HG02798 (cell line): Measurements from ENCODE around the gene WFIKKN1.
A peak's percentile ranks its signal among the peaks of the same experiment; 100 is the strongest.

ENCODE experiments used
- ATAC-seq: cut with Tn5 transposase; IDR thresholded peaks from one replicate; pipeline ENCODE4 v1.9.1; 2021; ENCODE audit warnings: mild to moderate bottlenecking; ENCODE audit not compliant: unreplicated experiment, poor library complexity

Gene WFIKKN1

DNA sequence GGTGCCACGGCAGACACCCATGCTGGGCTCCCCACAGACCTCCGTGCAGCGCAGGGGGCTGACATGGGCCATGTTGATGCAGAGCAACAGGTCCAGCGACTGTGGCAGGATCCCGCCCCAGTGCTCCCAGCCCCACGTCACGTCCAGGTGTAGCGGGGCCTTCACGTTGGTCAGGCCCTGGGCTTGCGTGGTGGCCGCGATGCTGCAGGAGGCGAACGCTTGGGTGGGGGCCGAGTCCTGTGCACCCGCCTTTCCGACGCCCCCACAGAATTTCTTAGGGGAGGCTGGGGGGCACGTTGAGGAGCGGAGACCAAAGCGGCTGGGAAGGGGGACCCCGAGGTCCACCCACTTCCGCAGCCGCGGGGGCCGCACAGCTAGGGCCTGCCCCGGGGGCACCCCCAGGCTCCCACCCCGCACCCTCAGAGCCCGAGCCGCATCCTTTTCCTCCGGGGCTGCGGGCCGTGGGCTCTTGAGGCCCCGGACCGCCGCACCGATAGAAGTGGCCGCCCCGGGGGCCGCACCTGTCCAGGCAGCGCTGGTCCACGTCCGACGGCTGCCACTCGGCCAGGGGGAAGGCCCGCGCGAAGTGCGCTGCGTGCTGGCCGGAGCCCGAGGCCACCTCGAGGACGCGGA lies 4.9 kb downstream of the WFIKKN1 start:
- ATAC-seq: no peak

DNA sequence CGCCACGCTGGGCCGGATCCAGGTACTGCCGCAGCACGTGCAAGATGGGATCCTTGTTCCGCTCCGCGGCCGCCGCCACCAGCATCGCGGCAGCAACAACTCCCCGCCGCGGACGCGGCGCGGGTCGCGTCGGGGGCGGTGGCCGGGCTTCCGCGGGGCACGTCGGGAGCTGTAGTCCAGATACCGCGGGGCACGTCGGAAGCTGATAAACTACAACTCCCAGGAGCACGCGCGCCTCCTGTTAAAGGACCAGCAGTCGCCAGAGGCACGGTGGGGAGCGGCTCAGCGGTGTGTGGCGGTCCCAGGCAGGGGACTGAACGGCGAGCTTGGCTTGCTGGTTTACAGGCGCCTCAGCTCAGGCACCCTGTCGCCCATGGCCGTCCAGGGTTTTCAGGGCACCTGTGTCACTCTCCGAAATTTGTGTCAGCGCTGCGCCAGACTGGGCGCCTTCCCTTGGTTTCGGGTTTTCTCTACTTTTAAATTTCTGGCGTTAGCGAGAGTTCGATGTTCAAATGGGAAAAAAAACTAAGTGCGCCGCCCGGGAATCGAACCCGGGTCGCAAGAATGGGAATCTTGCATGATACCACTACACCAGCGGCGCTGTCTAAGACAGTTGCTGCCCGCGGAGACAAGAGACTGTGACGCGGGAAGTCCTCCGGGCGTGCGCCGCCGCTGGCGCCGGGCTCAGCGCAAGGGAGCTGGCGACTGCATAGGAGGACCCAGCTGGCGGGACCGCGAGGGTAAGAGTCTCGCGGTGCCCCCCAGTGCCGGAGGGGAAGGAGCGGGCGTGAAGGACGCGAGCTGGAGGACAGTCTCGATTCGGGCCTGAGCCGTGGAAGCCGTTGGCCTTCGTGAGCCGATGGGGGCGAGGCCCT lies 5.7 kb downstream of the WFIKKN1 start, which contains the start of gene METTL26:
TSS of gene METTL26 (minus strand) at position 100 of the 875 bp plus-strand sequence. CDS start at position 85, 15 bp downstream.
- peak; percentile 72 for ATAC-seq

DNA sequence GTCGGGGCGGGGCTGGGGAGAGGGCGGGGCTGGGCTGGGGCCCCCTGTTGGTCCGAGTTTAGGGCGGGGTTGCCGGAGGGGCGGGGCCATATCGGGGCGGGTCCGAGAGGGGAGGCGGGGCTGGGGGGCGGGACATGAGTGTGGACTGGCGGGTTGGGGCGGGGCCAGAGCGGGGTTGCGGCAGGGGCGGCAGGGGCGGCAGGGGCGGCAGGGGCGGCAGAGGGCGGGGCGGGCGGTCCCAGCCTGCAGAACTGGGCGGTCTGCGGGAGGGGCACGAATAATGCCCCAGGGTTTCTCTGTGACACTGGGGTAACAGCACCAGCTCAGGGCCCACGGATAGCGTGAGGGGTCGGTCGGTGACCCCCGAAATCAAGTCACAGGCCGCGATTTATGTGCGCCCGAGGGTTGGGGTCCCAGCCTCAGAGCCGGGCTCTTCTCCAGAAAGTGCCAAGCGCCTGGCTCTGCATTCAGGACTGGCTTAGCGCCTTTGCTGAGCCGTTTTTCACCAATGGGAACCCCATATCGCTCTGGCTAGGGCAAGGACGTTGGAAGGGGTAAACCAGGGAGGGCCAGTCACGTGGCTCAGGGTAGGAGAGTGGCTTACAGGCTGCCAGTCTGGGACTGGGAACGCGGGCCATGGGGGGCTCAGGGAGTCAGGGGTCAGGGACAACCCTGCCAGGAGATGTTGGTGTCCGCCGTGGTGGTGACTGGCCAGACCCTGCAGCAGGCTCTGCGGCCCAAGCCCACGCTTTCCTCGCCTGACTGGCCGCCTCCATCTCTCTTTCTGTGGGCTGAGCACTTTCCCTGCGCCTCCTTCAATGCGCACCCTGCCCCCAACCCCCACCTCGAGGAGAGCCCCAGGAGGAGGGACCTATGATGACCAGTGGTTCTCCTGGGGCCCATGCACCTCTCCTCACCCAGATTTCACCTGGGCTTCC lies 6.6 kb downstream of the WFIKKN1 start:
- no peak for ATAC-seq

DNA sequence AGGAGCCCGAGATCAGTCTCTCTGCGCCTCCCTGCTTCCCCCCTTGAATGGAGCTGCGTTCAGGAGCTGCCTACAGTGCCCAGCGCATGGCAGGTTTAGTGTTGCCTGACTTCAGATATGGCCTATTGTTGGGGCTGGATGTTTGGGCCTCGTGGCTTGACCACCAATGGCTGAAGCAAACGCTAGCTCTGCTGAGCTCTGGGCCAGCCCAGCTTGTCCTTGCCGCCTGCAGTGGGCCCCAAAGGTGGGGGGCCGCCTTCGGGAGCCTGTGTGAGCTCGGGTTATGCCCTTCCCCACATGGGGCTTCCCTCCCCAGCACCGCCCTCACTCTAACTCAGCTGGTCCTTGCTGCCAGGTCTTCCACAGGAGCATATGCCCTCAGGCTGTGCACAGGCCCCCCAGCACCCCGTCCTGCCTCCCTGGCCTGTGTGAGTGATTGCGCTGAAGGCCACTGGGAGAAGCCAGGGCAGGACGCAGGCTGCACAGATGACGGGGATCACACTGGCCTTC lies 7.3 kb downstream of the WFIKKN1 start:
- ATAC-seq: no peak

DNA sequence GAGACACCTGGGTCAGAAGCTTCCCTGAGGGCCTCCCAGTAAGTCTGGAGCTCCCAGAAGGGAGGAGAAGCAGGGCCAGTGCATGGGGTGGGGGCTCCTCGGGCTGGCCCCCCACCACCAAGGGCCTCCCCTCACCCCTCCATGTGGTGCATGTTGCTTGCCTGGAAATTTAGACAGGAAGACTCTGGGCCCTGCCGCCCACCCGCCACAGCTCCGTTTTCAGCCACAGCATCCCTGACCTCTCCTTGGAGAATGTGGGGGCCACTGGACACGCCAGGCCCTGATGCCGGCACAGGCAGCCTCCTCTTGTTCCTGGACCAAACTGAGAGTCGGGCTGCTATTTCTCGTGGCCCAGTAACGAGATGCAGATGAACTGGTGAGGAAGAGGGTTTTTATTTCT lies 8.1 kb downstream of the WFIKKN1 start:
- ATAC-seq: no peak

DNA sequence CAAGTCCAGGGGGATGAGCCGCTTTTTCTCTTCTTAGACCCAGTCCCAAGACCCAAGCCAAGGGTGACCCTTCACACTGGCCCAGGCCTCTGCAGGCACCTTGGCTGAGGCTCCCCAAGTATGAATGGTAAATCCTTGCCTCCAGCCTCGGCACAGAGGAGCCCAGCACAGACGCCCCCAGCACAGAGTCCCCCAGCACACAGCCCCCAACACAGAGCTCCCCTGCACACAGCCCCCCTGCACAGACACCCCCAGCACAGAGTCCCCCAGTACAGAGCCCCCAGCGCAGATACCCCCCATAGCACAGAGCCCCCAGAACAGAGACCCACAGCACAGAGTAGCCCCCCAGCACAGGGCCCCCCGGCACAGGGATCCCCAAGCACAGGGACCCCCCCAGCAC lies 9.8 kb downstream of the WFIKKN1 start:
- no peak for ATAC-seq

DNA sequence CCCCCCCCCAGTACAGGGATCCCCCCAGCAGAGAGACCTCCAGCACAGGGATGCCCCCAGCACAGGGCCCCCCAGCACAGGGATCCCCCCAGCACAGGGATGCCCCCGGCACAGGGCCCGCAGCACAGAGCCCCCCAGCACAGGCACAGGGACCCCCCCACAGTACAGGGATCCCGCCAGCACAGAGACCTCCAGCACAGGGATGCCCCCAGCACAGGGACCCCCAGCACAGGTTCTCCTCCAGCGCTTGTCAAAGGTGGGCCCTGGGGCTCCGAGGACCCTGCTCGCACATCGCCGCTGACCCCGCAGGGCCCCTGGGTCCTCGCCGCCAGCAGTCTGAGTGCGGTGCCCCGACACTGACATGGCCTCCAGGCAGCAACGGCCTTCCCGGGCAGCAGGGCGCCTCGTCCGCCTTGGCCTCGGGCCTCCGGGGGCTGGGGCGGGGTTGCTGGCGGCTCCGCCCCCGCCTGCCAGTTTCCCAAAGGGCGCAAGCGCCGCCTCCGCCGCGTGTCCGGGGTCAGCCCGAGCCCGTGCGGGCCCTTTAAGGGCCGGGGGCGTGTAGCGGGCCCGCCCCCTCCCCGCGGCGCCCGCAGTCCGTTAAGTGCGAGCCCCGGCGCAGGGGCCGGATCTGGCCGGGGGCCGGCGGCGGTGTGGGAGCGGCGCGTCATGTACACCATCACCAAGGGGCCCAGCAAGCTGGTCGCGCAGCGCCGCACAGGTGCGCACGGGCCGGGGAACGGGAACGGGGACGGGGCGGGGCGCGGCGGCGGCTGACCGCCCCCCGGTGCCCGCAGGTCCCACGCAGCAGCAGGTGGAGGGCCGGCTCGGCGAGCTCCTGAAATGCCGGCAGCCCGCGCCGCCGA lies 10.8 kb downstream of the WFIKKN1 start, which contains the start of gene MCRIP2:
TSS of gene MCRIP2 (plus strand) at position 503 of the 863 bp plus-strand sequence. CDS start at position 667, 164 bp downstream.
- ATAC-seq: peak; percentile 58

DNA sequence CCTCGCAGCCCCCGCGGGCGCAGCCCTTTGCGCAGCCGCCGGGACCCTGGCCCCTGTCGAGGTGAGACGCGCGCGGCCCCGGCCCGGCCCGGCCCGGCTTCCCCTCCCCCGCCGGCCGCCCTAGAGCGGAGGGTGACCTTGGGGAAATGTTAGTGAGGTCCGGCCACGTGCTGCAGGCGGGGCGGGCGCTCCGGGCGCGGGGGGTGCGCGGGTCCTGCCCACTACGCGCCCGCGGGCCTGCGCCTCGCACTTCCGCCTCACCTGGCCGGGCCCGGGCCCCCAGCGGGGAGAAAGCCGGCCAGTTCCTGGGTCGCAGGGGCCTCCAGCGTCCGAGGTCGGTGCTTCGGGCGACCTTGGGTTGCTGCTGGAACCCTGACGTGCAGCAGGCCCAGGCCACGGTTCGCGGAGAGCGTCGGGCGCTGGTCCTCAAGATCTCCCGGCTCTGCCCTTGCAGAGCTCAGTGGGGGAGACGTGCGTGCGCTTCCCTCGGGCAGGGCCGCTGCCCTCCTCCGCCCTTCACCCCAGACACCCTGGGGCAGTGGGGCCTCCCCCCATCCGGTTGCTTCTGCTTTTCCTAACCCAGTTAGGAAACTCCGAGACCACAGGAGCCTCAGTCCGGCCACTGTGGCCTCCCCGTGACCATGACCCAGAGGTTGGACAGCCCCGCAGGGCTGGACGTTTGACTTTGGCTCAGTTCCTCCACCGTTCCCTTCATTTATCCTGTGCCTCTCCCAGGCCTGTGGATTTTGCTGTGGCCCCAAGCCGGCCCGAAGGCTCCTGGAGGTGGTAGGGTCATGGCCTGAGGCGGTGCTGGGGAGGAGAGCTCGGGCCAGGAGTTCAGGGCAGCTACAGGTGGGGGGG lies 11.6 kb downstream of the WFIKKN1 start:
- peak; percentile 46 for ATAC-seq

DNA sequence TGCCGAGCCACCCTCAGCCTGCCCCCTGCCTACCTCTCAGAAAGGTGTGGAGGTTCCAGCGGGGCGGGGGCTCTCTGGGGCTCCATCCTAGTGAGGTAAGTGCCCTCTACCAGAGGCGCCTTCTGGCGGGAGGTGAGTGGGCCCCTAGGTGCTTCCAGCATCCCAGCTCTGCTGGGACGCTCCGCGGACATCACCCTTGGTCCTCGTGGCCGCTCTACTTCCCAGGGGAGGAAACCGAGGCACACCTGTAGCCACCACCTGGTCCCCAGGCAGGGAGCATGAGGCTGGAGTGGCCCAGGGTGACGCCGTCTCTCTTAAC lies 12.2 kb downstream of the WFIKKN1 start:
- ATAC-seq: no peak

DNA sequence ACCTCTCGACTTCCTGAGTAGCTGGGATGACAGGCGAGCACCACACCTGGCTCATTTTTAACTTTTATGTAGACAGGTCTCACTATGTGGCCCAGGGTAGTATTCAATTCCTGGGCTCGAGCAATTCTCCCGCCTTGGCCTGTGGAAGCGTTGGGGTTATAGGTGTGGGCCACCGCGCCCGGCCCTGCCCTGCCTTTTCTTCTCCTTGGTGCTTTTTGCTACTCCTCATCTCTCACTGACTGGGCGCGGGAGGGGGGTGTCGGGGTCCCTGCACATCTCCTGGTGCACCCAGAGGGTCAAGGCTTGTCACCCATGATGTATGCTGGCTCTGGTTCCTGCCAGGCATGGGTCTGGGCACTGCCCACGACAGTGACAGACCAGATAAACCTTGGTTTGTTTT lies 13.8 kb downstream of the WFIKKN1 start:
- ATAC-seq: no peak

DNA sequence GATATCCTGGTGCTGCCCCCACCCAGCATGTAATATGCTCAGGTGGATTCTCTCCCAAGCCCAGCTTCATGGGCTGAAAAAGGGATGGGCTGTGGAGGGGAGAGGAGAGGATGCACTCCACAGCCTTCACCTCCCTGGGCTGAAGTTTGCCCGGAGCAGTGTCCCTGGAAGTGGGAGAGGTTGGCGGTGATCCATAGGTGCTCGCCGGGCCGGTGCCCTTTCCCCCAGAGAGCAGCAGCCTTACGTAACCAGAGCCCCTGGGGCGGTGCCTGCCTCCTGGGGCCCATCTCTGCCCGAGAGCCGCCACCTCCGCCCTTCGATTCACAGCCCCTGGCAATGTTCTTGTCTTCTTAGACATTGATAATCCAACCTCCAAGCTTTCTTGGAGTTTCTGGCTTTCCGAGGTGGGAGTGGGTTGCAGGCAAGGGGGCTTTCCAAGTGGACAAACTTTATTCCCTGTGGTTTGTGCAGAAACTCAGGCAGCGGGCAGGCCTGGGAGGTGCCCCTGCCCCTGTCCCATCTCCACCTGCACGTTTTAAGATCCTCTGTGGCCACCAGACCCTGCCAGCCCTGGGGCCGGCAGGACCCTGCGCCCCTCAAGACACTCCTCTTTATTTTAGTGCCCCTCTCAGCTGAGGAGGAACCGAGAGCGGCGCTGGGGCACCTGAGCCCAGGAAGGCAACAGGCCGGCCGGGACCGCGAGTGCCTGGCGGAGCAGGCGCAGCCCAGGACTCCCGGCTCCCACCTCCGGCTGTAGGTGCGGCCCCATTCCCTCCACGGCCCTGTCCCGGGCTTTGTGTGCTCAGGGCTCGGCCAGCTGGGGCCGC lies 15.3 kb downstream of the WFIKKN1 start:
- ATAC-seq: no peak

DNA sequence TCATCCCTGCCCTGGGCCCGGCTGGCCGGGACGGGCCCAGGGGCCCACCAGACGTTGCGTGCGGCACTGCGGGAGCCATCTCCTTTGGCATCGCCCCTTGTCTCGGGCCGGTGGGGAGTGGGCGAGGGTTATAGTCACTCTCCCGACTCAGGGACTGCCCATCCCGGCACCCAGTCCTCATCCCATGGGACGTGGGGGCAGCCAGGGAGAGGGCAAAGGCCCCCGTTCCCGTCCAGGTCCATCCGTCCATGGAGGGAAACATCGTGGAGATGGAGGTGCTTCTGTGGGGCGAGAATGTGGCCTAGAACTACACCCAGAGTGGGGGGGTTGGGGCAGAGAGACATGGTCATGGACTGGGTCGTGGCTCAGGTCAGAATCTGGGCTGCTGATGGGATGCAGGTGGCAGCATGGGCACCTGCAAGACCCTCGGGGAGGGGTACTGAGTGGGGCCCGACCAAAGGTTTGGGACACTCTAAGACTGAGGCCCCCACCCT lies 15.9 kb downstream of the WFIKKN1 start:
- no peak for ATAC-seq

DNA sequence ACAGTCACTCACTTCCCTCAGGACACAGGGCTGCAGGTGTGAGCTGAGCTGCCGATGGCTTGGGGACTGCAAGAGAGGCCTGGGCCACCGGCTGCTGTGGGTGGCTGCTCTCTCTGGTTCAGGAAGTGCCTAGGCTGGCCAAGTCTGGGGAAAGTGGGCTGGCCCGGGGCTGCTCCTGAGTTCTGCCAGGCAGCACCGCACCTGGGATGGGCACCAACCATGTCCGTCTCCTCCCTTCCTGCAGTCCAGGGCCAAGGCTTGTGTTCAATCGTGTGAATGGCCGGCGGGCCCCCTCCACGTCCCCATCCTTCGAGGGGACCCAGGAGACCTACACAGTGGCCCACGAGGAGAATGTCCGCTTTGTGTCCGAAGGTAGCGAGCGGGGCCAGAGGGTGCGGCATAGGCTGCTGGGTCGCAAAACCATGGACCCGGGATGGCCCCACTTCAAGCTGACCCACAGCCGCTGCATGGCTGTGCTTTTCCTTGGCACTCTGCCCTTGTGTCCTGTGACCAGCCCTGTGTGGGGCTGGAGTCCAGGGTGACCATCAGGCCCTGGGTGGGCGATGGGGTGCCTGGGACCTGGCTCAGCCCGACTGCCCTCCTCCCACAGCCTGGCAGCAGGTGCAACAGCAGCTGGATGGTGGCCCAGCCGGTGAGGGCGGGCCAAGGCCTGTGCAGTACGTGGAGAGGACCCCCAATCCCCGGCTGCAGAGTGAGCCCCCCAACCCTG lies 16.6 kb downstream of the WFIKKN1 start:
- no peak for ATAC-seq

DNA sequence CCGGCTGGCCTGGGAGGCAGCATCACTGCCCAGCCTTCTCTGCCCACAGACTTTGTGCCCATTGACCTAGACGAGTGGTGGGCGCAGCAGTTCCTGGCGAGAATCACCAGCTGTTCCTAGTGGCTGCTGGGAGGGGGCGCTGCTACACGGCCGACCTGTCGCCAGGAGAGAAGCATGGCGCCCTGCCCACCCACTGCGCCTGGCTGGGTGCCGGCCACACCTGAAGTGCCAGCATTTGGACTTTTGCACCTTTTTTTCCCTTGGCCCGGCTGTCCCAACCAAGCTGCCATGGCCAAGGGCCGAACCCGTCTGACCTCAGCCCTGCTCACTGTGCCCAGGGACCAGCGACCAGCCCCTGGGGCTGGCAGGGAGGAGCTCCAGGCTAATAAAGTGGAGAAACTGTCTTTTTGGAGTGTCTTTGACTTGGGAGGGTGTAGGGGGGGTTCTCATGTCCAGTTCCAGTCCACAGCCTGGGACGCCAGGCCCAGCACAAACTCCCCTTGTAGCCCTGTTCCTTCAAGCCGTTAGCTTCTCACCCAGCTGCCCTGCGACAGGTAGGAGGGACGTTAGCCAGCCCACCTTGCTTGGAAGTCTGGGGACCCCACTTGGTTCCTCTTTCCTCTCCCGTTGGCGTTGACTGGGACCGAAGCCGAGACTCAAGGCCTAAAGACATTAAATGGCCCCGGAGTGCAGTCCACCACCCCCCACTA lies 17.4 kb downstream of the WFIKKN1 start:
- no peak for ATAC-seq

DNA sequence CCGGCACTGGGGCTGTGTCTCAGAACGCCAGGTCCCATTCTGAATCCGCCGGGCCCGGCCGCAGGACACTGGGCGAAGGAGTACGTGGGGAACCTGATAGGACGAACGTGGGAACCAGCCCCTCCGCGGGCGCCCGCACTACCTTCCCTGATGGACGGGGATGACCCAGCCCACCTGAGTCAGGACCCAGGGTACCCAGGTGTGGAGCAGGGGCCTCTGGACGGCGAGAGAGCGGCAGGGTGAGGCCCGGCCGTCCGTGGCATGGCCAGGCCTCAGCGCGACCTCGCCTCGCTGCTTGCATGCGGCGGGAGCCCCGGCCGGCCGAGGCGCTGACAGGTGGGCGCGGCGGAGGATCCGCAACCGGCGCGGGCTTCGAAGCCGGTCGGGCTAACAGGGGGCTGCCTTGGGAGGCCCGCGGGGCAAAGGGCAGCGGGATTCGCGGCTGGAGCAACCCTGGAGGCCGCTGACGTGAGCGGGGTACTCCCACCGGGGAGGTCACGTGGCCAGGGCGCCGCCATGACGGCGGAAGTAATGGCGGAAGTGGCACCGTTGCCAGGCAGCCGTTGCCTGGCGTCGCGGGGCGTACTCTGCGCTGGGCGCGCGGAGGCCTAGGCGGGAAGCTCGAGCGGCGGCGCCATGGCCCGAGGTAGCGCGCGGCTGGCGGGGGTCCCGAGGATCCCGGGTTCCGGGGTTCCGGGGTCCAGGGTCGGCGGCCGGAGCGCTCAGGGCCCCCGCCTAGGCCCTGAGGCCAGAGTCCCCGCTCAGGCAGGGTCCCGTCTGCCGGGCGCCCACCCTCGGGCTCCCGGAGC lies 18.2 kb downstream of the WFIKKN1 start, which contains the start of gene WDR90:
TSS of gene WDR90 (plus strand) at position 585 of the 809 bp plus-strand sequence. CDS start at position 637, 52 bp downstream.
- peak; percentile 87 for ATAC-seq
